T-helper 2 cell treated with Interferon-gamma antibody and Interleukin-4, amounts not matched to agents 100 ng/mL and 5 ng/mL, for 36 hours (primary cell): ENCODE results near the gene ZNF428. TPM values are rescaled to one million over a fixed set of nuclear protein-coding genes. Genes with fewer than 3 reads are reported as not detected.
"Not testable (repeated sequence)": the region's sequence is repeated elsewhere in the genome, so short reads cannot be mapped to it uniquely, and the experiment has no call there.

ENCODE experiments used
- intact Hi-C: fragments of 100-400 bp; cut with micrococcal nuclease; formaldehyde crosslinking; loops from one replicate; pipeline ENCODE4 v1.15.1; 2023
- total RNA-seq: library from RNA; stranded (reverse); gene quantifications from 2 replicates; pipeline ENCODE4 v1.2.3, GENCODE V29; 2022

ZNF428 gene
- total RNA-seq, 1 donor from 2014 or later, result 29.0 TPM

DNA sequence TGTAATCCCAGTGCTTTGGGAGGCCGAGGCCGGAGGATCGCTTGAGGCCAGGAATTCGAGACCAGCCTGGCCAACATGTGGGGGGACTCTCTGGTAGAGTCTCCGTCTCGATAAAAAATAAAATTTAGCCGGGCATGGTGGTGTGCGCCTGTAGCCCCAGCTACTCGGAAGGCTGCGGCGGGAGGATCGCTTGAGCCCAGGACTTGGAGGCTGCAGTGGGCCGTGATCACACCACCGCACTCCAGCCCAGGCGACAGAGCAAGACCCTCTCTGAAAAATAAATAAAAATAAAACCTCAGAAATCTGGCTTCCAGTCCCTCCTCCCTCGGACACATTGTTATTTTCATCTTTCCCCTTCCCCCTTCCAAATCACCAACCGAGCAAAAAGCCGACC is 23.8 kb downstream of the ZNF428 start:
- intact Hi-C loops, result loop anchor here (5.0 kb wide), 2 partner anchors 133 to 148 kb away; no protein-coding TSS in a partner anchor

DNA sequence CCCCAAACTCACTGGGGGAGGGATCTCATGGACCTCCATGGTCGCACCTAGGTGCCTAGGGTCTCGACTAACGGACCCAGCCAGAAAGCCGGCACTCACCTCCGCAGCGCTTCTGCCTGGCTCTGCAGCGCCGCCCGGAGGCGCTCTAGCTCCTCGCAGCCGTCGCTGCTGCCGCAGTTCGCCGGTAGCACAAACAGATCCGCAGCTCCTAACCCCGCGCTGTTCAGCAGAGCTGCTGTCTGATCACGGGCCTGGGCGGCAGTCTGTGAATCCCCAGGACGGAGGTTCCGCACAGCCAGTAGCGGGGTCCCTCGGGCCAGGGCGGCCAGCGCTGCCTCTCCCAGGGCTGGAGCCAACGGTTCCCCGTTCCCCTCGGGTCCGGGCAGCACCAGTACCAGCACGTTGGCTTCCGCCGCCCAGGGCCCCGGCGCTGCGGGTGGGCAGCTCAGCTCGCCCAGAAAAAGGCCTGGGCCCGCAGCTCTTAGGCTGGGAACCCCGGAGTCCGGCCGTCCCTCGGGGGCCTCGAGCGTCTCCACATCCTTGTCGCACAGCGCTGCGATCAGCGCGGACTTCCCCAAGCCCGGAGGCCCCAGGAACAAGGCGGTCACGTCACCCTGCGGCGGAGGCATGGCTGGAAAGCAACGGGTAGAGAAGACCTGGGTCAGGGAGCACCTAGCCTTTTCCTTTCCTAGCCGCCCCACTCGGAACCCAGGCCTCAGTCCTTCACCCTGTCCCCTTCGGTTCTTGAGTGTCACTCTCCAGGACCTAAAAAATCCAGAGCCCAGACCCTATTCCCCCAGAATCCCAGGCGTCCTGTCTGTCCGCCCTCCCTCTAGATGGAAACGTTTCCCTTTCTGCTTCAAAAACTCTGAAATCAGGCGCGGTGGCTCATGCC is 24.5 kb downstream of the ZNF428 start:
- intact Hi-C loops, result loop anchor here (1.0 to 5.0 kb wide), 3 partner anchors 40 to 148 kb away; no protein-coding TSS in a partner anchor

DNA sequence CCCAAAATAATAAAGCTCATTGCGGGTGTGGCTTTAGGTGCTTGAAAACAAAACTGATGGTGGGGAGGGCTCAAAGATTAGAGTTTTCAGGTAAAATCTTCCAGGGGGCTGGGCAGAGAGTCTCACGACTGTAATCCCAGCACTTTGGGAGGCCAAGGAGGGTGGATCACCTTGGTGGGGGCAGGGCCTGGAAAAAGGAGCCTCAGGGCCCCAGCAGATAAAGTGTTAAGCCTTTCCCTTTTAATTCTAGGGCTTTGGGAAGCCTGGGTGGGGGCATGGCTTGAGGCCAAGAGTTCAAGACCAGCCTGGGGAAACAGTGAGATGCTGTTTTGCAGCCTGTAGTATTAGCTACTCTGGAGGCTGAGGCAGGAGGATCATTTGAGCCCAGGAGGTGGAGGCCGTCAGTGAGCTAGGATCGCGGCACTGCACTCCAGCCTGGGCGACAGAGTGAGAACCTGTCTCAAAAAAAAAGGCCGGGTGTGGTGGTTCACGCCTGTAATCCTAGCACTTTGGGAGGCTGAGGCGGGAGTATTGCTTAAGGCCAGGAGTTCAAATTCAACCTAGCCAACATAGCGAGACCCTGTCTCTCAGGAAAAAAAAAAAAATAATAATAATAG is 25.2 kb downstream of the ZNF428 start:
- intact Hi-C loops, result loop anchor here (1.0 kb wide), 1 partner anchor 39 kb away; no protein-coding TSS in a partner anchor

DNA sequence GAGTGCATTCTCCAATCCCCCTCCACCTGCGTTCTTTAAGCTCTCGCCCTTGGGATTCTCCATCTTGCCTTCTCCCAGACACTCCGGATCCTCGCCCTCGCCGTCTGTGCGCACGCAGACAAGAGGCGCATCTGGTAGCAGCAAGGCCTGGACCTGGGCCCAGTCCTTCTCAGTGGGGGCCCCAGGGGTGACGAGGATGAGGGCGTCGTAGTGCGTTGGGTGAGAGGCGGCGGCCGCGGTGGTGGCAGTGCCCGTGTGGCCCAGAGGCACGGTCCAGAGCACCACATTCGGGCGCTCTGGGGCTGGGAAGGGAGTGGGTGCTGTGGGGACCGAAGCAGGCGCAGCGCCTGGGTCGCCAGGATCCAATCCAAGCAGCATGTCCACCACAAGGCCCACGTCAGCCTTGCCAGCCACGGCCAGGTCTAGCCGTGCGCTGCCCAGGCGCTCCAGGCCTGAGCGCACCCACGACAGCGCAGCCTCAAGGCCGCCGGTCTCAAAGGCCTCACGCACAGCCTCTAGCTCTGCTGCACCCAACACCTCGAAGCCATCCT is 26.6 kb downstream of the ZNF428 start:
- intact Hi-C loops, result no loop called here

DNA sequence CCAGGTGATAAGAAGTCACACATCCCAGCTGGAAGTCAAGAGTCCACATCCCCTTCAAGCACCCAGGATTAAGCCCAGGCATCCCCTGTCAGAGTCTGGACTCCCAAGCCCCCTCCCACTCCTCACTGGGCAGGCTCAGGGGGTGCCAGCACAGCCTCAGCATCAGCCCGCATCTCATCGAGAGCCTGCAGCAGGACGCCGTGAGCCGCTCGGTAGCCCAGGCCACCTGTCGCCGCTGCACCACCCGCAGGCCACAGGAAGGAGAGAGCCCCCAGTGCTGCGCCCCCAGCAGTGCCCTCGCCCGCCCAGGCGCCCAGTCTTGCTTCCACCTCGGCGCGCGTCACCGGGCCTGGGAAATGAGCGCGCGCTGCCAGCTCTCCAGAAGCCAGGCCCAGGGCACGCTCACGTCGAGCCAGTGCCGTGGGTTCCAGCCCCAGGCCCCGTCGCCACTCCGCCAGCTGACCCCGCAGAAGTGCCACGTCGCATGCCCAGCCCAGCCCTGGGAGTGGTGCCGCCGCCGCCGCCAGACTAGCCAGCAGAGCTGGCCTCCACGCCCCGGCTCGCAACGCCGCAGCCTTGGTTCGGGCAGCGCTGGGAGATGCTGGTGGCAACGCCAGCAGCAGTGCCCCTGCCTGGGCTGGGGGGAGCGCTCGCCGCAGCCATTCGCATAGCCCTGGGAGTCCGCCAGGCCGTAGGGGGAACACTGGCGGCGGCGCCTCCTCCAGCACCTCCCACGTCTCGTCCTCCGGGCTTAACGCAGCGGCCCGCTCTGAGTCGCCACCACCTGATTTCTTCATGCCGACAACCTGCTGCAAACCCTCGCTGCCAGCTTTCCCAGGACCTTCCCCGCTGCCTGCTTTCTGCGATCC is 27.3 kb downstream of the ZNF428 start:
- intact Hi-C loops, result no loop called here

DNA sequence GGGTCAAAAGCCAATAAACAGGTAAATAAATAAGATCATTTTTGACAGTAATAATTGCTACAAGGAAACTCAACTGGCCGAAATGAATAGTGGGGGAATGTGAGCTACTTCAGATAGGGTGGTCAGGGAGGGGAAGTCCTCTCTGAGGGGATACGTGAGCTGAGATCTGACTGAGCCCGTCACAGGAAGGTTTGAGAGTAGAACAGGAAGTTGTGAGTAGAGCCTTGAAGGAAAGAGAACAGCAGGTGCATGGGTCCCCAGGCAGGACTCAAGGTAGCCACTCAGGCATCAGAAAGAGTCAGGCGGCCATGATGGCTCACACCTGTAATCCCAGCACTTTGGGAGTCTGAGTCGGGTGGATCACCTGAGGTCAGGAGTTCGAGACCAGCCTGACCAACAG is 29.8 kb downstream of the ZNF428 start:
- intact Hi-C loops, result no loop called here

DNA sequence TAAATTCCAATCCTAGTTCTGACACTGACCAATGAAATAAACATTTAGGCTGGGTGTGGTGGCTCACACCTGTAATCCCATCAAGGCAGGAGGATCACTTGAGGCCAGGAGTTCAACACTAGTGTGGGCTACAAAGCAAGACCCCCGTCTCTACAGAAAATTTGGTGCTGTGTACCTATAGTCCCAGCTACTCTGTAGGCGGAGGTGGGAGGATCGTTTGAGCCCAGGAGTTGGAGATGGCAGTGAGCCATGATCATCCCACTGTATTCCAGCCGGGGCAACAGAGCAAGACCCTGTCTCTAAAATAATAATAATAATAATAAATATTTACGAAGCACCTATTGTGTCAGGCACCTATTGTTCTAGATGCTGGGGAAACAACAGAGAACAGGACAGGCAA is 30.2 kb downstream of the ZNF428 start:
- intact Hi-C loops, result no loop called here

DNA sequence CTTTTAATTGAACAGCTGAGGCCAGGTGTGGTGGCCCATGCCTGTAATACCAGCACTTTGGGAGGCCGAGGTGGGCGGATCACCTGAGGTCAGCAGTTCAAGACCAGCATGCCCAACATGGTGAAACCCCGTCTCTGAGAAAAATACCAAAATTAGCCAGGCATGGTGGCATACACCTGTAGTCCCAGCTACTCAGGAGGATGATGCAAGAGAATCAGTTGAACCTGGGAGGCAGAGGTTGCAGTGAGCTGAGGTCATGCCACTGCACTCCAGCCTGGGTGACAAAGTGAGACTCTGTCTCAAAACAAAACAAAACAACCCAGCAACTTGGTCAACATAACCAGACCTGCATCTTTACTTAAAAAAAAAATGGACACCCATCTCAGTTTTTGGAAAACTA is 32.4 kb downstream of the ZNF428 start:
- intact Hi-C loops, result not testable (repeated sequence)

DNA sequence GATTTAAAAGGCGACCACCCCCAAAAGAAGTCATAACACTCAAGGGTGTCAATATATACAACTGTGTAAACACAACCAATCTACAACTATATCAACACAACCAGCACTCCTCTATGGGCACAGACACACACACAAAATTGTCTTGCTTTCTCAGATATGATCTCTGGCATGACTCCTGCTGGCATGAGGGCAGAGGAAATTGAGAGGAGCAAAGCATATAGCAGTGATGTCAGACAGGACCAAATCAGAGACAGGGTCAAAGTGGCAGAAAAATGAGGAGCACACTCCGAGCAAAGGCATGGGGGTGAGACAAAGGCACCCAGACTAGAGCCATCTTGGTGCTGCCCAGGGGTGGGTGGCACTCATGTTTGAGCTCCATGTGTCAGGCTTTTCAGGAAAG is 33.1 kb downstream of the ZNF428 start:
- intact Hi-C loops, result no loop called here

DNA sequence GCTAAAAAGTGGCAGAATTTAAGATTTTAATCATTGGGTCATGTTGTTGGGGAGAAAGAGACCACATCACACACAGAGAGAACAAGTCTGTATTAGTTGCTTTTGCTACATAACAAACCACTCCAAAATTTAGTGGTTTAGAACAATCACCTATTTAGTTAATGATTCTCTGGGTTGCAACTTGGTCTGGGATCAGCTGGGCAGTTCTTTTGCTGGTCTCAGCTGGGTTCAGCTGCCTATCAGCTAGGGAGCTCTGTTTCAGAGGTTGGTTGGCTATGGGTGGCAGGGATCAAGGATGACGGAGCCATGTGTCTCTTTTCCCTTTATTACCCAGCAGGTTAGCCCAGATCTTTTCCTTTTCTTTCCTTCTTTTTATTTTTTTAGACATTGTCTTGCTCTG is 34.9 kb downstream of the ZNF428 start:
- intact Hi-C loops, result no loop called here

DNA sequence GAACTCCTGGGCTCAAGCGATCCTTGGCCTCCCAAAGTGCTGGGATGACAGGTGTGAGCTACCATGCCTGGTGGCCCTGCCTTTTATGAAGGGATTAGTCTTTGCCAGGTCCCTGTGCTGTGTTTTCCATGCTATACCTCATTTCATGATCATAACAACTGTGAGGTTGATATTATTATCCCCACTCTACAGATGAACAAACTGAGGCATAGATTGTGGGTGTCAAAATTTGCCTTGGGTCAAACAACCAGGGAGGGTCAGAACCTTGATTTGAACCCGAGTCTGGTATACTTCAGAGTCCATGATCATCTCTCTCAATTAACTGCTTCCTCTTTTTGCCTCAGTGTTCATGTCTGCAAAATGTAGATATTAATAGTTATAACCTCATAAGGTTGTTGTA is 36.9 kb downstream of the ZNF428 start:
- intact Hi-C loops, result no loop called here

DNA sequence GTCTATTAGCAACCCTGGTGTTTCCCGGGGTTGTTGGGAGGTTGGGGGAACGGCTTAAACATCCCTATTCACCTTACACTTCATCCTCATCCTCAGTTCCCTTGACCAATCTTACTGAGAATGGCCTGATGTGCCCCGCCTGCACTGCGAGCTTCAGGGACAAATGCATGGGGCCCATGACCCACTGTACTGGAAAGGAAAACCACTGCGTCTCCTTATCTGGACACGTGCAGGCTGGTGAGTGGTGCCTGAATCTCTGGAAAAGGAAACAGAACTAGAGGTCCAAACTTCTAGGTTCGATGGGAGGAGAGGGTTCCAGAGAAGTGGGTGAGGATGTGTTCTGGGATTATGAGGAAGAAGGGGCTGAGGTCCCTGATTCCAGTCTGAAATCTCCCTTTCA is 38.0 kb downstream of the ZNF428 start:
- intact Hi-C loops, result no loop called here

DNA sequence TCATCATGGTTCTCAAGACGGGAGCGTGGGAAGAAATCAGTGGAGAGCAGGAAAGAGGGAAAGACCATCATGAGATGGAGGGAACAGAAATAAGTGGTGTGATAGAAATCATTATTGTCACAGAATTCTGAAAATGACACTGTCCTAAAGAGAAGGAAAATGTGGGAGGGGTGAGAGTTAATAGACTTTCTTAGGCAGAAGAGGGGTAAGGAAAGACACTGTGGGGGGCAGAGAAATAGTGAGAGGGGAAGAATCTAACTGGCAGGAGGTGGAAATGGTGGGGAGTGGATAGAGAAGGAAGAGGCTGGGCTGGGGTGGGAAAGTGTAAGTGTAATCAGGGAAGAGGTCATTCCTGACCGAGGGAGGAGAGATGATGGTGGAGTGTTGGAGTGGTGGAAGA is 40.6 kb downstream of the ZNF428 start:
- intact Hi-C loops, result no loop called here

DNA sequence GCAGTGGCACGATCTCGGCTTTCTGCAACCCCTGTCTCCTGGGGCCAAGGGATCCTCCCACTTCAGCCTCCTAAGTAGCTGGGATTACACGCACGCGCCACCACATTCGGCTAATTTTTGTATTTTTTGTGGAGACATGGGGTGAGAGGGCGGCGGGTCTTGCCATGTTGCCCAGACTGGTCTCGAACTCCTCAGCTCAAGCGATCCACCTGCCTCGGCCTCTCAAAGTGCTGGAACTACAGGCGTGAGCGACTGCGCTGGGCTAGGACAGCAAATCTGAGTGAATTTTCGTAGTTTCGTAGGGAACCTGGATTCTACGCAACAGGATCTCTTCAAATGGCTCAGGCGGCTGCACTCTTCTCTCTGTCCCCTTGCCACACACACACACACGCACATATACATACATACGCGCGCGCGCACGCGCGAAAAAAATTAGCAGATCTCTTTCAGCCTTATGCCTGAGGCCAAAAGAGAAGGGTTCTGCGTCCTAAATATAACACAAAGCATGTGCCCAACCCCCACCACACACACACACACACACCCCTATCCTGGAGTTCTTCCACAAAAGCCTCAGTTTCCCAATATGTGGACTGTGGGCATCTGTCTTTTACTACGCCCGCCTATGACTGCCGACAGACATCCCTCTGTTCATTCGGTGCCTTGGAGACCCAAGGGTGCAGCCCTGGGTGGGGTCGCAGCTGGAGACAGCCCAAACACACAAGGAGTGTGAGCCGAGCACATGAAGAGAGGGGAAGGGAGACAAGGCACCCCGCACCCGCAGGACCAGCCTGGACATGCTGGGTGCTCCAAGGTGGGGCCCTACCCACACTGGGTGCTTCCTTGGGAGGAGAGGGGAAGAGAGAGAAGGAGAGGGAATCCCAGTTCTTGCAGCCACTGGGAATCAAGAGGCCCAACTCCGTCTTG is 43.2 kb downstream of the ZNF428 start:
- intact Hi-C loops, result loop anchor here (1.0 kb wide), 3 partner anchors 20 to 43 kb away; partner anchors contain the start of genes IRGQ, ZNF428, ZNF575 and ZNF576

DNA sequence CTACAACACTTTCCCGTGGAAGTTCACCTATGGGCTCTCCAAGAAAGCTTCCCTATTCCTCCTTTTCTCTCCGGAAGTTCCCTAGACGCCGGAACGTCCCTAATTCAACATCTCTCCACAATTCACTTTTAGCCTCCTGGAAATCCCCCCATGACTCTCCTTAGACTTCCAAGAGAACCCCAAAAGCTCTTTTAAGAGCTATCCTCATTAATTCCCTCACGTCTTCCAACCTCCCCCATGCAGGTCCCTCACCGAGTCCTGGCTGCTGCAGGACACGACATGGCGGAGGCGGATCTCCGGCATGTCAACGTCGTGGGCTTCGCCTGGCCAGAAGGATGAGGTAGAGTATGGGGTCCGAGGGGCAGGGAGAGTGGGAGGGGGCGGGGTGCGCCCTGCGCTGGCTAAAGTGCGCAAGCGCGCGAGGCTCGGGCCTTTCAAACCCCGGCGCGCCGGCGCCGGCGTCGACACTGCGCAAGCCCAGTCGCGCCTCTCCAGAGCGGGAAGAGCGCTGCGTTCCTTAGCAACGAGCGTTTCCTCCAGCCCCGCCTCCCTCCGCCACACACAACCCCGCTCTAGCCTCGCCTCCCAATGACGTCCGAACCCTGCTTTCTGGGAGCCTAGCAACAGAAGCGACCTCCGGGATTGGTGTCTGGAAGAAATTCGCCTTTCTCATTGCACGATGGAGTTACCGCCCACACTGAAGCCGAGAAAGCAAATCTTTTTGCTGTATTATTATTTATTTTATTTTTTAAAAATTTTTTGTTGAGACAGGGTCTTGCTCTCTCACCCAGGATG is 44.1 kb downstream of the ZNF428 start, which contains the start of the genes PINLYP and XRCC1:
Gene PINLYP (plus strand): TSS at position 646 of the 795 bp plus-strand sequence. CDS start 1,391 bp downstream, outside the sequence.
Gene XRCC1 (minus strand): TSS at position 372 of the 795 bp plus-strand sequence. CDS start 69 bp downstream, at position 303.
- intact Hi-C loops, result loop anchor here (1.0 kb wide), 3 partner anchors 21 to 44 kb away; partner anchors contain the start of genes IRGQ, ZNF428, ZNF575 and ZNF576

DNA sequence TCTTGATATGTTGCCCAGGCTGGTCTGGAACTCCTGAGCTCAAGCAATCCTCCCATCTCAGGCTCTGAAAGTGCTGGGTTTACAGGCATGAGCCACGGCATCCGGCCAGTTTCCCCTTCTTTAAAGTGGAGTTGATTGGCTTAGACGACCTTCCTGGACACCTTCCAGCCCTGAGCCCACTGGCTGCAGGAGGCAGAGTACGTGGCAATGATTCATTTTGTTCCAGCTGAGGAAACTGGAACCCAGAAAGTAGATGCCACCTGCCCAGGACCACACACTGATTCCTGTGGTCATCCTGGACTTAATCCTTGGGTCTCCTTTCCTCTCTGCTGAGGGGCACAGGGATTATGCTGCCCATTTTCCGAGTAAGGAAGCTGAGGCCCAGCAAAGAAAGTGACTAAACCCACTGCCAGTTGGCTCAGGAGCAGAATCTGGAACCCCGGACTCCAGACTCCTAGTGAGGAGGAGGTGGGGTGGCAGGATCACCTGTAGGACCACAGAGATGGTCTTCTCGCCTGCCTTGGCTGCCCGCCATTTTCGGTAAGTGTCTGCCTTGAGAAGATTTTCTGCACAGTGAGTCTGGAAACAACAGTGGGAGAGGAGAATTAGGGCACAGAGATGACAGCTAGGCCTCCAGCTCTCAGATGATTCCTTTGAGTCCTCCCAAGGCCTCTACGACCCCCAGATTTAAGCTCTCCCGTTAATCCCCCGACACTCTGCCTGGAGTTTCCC is 44.8 kb downstream of the ZNF428 start:
- intact Hi-C loops, result loop anchor here (1.0 kb wide), 3 partner anchors 22 to 45 kb away; partner anchors contain the start of genes IRGQ, ZNF428, ZNF575 and ZNF576

DNA sequence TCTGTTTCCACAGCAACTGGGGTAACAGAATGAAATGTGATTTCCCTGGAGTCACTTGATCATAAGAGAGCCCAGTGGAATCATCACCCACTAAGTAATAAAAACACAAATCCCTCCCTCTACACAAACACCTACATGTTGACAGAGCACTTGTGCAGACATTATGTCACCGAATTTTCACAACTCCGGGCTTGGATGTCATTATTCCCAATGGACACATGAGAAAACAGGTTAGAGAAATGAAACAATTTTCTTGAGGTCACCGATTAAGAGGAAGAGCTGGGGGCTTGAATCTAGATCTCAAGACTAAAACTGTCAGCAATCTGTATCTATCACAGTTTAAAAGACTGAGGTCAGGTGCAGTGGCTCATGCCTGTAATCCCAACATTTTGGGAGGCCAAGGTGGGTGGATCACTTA is 47.2 kb downstream of the ZNF428 start:
- intact Hi-C loops, result no loop called here

DNA sequence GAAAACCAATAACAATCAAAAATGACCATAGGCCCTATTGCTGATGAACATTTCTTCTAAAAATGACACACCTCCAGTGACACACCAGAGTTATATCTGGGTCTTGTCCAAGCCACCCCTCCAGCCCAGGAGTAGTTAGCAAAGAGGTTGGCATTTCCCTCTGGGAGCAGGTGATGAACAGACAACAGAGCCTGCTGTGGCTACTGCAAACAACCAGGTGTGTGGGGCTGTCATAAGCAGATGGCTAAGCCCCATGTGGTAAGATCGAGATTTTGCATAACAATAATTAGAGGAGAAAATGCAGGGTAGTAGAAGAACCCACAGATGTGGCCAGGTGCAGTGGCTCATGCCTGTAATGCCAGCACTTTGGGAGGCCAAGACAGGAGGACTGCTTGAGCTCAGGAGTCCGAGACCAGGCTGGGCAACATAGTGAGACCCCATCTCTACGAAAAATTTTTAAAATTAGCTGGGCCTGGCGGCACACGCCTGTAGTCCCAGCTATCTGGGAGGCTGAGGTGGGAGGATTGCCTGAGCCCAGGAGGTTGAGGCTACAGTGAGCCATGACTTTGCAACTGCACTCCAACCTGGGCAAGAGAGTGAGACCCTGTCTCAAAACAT is 49.1 kb downstream of the ZNF428 start:
- intact Hi-C loops, result no loop called here
